Naive B cell (primary cell): ENCODE measurements around the gene AP2A2. TPM values are rescaled to one million over a fixed set of nuclear protein-coding genes. Genes with fewer than 3 reads are reported as not detected.
"Not testable (repeated sequence)": the region's sequence is repeated elsewhere in the genome, so short reads cannot be mapped to it uniquely, and the experiment has no call there.

Source experiments
- ATAC-seq, 2 donors: fragments of 150-1000 bp; cut with Tn5 transposase; 2 replicates each; pipeline ENCODE4 v1.10.0; 2021; ENCODE audit warnings: low read depth in 2 of 2, mild to moderate bottlenecking in 2 of 2, moderate library complexity in 2 of 2
- DNase-seq: peaks from one replicate; pipeline ENCODE4 v3.0.0; 2022
- H3K27ac Mint-ChIP-seq, 6 donors: one replicate each; pipeline ENCODE4 v1.8.0; 2020 to 2022; ENCODE audit warnings: mild to moderate bottlenecking in 6 of 6, mixed read lengths in 6 of 6, moderate library complexity in 5 of 6, inconsistent platforms in 2 of 6
- H3K27me3 Mint-ChIP-seq, 3 donors: one replicate each; pipeline ENCODE4 v1.8.0; 2021 to 2022; ENCODE audit warnings: mixed read lengths in 3 of 3, mild to moderate bottlenecking in 1 of 3
- H3K36me3 Mint-ChIP-seq, 2 donors: one replicate each; pipeline ENCODE4 v1.8.0; 2020 to 2022; ENCODE audit warnings: mixed read lengths in 2 of 2, inconsistent platforms in 1 of 2, mild to moderate bottlenecking in 1 of 2
- H3K4me1 Mint-ChIP-seq, 3 donors: one replicate each; pipeline ENCODE4 v1.8.0; 2020 to 2022; ENCODE audit warnings: mixed read lengths in 3 of 3, inconsistent platforms in 1 of 3, mild to moderate bottlenecking in 1 of 3, moderate library complexity in 1 of 3
- H3K4me3 Mint-ChIP-seq, 8 donors: one replicate each; pipeline ENCODE4 v1.8.0; 2020 to 2022; ENCODE audit warnings: mild to moderate bottlenecking in 8 of 8, mixed read lengths in 8 of 8, moderate library complexity in 8 of 8, inconsistent platforms in 2 of 8
- H3K9me3 Mint-ChIP-seq, 7 donors: one replicate each; pipeline ENCODE4 v1.8.0; 2020 to 2022; ENCODE audit warnings: mixed read lengths in 7 of 7, mild to moderate bottlenecking in 5 of 7, inconsistent platforms in 2 of 7, moderate library complexity in 1 of 7
- polyA plus RNA-seq, 6 donors: library from polyadenylated mRNA; unstranded; fragments of 300-500 nt; fragmentation: Illumina TruSeq; gene quantifications; one replicate each; pipeline ENCODE4 v1.2.3, GENCODE V29; 2021; ENCODE audit warnings: low read depth in 6 of 6

Gene AP2A2
- polyA plus RNA-seq, 6 donors from 2014 or later = 3.3 to 9.2 (median 4.7) TPM

DNA sequence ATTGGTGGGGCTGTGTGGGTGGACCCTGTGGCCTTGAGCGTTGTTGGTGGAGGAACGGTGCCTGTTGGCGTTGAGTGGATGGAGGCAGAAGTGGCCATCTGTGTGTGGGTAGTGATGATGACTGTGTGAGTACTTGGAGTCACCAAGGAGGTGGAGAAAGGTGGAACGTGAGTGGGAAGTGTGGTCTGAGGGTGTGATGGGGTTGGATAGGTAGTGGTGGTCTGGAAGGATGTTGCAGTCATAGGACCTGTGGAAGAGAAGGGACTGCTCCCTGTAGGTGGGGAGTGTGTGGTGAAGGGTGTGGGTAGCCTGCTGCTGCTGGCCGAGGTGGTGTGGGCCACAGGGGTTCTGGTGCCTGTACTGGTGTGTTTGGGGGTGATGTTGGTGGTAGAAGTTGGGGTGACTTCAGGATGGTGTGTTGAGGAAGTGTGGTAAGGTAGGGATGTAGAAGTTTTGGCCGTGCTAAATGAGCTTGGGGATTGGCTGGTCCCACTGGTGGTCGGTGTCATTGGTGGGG lies 91.0 kb downstream of the AP2A2 start:
- Mint-ChIP-seq H3K36me3 (peaks cover 0 to 12% of the 10 kb centered on the region in 2 donors), H3K4me1 (peaks cover 5 to 26% (median 21%) of the 10 kb centered on the region in 3 donors), H3K9me3 (peaks cover 0 to 19% (median 0%) of the 10 kb centered on the region in 7 donors), H3K27ac (peak overlapping the region in 2 of 6 donors; percentile 0 to 12)
- not testable (repeated sequence) for DNase-seq, ATAC-seq, H3K4me3 Mint-ChIP-seq, H3K27me3 Mint-ChIP-seq

- DNase-seq (no peak), ATAC-seq (no peak)
- H3K4me1 Mint-ChIP-seq = peaks cover 6 to 27% (median 21%) of the 10 kb centered on the region in 3 donors
Observed at GRCh38 chr11:1017269-1018005, 91.8 kb downstream of the AP2A2 start.

GRCh38 chr11:1018091-1018490 lies 92.4 kb downstream of the AP2A2 start:
- peaks cover 7 to 34% (median 21%) of the 10 kb centered on the region in 3 donors for H3K4me1 Mint-ChIP-seq
- H3K9me3 Mint-ChIP-seq = peaks cover 0 to 24% (median 0%) of the 10 kb centered on the region in 7 donors
- peak overlapping the region in 1 of 8 donors; percentile 32 for H3K4me3 Mint-ChIP-seq

More at GRCh38 chr11:1017269-1018005, 91.8 kb downstream of the AP2A2 start:
- Mint-ChIP-seq H3K27ac (peak overlapping the region in 1 of 6 donors; percentile 16), H3K9me3 (peaks cover 0 to 19% (median 0%) of the 10 kb centered on the region in 7 donors), H3K36me3 (peaks cover 0 to 12% of the 10 kb centered on the region in 2 donors), H3K4me3 (no peak overlapping the region), H3K27me3 (no peaks in the 10 kb centered on the region)

DNA sequence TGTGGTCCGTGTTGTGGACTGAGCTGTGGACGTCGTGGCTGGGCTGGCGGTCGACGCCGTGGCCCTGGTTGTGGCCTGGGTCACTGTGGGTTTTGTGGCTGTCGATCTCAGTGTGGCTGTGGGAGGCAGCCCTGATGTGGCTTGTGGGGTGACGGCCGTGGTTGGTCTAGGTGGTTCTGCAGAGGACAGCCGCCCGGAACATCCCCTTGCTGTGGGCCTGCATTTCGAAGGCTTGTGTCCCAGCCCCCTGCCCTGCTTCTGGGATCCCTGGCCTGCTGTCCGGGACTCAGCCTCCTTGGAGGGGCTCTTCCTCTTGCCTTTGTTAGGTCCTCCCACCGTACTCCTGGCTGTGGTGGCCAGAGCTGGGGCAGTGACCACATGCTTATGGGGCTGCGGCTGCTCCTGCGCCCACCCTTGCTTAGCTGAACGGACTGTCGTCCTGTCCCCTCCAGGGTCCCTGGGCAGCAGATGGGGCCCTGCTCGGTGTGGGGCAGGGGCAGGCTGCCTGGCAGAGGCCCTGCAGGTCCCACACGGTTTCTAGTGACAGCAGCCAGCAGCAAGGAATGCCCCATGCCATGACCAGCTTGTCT lies 93.7 kb downstream of the AP2A2 start:
- H3K27me3 Mint-ChIP-seq = no peaks in the 10 kb centered on the region
- H3K4me1 Mint-ChIP-seq = peaks cover 7 to 35% (median 21%) of the 10 kb centered on the region in 3 donors
- no peak overlapping the region for H3K4me3 Mint-ChIP-seq
- H3K36me3 Mint-ChIP-seq = peaks cover 7 to 22% of the 10 kb centered on the region in 2 donors
- DNase-seq (no peak), ATAC-seq (no peak)
- H3K27ac Mint-ChIP-seq = no peak overlapping the region
- H3K9me3 Mint-ChIP-seq = peaks cover 0 to 25% (median 0%) of the 10 kb centered on the region in 7 donors

More at GRCh38 chr11:1018091-1018490, 92.4 kb downstream of the AP2A2 start:
- Mint-ChIP-seq H3K27ac (peak overlapping the region in 1 of 6 donors; percentile 2), H3K27me3 (no peaks in the 10 kb centered on the region), H3K36me3 (peaks cover 5 to 19% of the 10 kb centered on the region in 2 donors)
- ATAC-seq (no peak), DNase-seq (no peak)

DNA sequence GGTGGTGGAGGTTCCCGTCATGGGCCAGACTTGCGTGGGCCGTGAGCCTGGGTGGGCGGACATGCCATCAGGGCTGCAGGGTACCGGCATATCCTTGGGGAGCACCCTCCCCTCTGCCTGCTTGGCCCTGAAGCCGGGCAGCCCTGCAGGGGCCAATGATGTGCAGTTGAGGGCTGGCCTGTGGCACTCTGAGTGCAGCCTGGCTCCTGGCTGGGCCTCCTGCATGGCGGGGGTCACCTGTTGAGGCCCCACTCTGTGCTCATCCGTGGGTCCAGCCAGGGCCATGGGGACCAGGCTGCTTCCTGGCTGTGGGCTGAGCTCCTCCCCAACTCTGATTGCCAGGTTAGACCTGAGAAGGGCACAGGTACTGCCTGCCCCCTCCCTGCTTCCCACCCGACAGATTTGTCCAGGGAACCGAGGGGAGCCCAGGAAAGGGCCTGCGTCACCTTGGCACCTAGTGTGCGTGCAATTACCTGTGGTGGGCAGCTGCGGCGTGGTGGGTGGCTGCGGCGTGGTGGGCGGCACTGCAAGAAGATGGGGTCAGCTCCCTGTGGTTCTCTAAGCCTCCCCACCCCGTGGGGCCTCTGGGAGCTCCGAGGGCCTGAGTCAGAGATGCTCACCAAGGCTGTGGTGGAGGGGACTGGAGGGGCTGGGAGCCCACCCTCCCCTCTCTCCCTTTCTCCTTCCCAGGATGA lies 94.7 kb downstream of the AP2A2 start:
- Mint-ChIP-seq H3K4me1 (peaks cover 7 to 35% (median 21%) of the 10 kb centered on the region in 3 donors), H3K27me3 (no peaks in the 10 kb centered on the region), H3K9me3 (peaks cover 0 to 25% (median 0%) of the 10 kb centered on the region in 7 donors), H3K36me3 (peaks cover 7 to 22% of the 10 kb centered on the region in 2 donors), H3K4me3 (no peak overlapping the region), H3K27ac (no peak overlapping the region)
- ATAC-seq (no peak), DNase-seq (no peak)

DNA sequence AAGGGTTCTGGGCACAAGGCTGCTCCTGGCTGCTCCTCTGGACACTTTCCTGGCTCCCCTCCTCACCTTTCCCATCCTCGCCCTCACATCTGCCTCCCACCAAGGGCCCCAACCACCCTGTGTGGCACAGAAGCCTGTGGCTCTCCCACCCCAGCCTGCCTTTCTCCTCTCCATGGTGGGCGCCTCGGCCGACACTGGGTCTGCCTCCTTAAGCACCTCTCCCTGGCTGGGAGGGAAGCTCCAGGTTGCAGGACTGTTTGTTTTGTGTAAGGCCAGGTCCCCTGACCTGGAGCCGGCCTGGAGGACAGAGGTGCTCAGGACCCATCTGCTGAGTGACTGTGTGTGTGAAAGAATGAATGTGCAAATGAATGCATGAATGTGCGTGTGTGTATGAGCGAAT lies 96.7 kb downstream of the AP2A2 start:
- ATAC-seq (no peak), DNase-seq (no peak)
- Mint-ChIP-seq H3K27ac (no peak overlapping the region), H3K27me3 (no peaks in the 10 kb centered on the region), H3K36me3 (peaks cover 7 to 16% of the 10 kb centered on the region in 2 donors), H3K4me1 (peaks cover 4 to 17% (median 9%) of the 10 kb centered on the region in 3 donors), H3K4me3 (no peak overlapping the region), H3K9me3 (peaks cover 0 to 14% (median 0%) of the 10 kb centered on the region in 7 donors)

GRCh38 chr11:1022908-1023810 lies 97.5 kb downstream of the AP2A2 start:
- no peak overlapping the region for H3K27ac Mint-ChIP-seq

GRCh38 chr11:1023811-1024596 lies 98.3 kb downstream of the AP2A2 start:
- Mint-ChIP-seq H3K36me3 (peaks cover 7 to 9% of the 10 kb centered on the region in 2 donors), H3K4me1 (peaks cover 0 to 8% (median 2%) of the 10 kb centered on the region in 3 donors), H3K4me3 (no peak overlapping the region), H3K27me3 (no peaks in the 10 kb centered on the region), H3K27ac (no peak overlapping the region), H3K9me3 (peaks cover 0 to 6% (median 0%) of the 10 kb centered on the region in 7 donors)
- DNase-seq = no peak
- no peak for ATAC-seq

More at GRCh38 chr11:1022908-1023810, 97.5 kb downstream of the AP2A2 start:
- Mint-ChIP-seq H3K36me3 (peaks cover 7 to 9% of the 10 kb centered on the region in 2 donors), H3K4me1 (peaks cover 2 to 10% (median 2%) of the 10 kb centered on the region in 3 donors), H3K9me3 (peaks cover 0 to 8% (median 0%) of the 10 kb centered on the region in 7 donors), H3K4me3 (no peak overlapping the region), H3K27me3 (no peaks in the 10 kb centered on the region)
- ATAC-seq = no peak
- no peak for DNase-seq

GRCh38 chr11:1024597-1025409 lies 99.1 kb downstream of the AP2A2 start:
- Mint-ChIP-seq H3K4me3 (no peak overlapping the region), H3K27ac (no peak overlapping the region), H3K27me3 (no peaks in the 10 kb centered on the region), H3K36me3 (peaks cover 7 to 9% of the 10 kb centered on the region in 2 donors), H3K4me1 (peaks cover 0 to 8% (median 2%) of the 10 kb centered on the region in 3 donors), H3K9me3 (peaks cover 0 to 6% (median 0%) of the 10 kb centered on the region in 7 donors)
- DNase-seq = no peak
- no peak for ATAC-seq

DNA sequence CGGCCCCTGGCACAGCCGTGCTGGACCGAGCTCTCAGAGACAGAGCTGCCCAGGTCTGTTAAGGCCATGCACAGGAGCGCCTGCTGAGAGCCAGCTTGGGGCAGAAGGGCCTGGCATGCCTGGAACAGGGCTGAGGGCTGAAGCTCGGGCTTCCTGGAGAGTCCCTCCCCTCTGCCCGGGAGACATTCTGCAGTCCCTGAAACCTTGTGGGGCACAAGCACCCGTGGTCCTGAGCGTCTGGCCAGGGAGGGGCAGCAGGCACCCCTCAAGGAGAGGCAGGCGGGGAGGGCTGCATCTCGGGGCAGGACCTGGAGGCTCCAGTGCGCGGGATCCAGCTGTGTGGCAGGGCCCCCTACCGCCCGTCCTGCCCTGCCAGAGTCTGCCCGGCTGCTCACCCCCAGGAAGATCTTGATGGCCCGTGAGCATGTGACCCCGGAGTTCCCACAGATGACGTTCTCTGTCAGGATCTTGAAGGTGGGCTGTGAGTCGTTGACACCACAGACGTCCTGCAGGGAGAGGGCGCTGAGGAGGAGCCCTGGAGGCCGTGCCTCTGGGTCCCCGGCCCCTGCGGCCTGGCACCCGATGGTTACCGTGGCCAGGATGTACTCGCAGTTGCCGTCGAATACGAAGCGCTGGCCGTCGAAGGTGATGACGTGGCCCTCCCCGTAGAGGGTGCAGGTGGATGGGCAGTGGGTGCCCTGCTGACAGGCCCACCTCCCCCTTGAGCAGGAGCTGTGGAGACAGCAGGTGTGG lies 99.9 kb downstream of the AP2A2 start:
- ATAC-seq (no peak), DNase-seq (no peak)
- Mint-ChIP-seq H3K27ac (no peak overlapping the region), H3K4me3 (no peak overlapping the region), H3K27me3 (no peaks in the 10 kb centered on the region), H3K9me3 (peaks cover 0 to 6% (median 0%) of the 10 kb centered on the region in 7 donors), H3K36me3 (peaks cover 7 to 9% of the 10 kb centered on the region in 2 donors), H3K4me1 (peaks cover 0 to 8% (median 2%) of the 10 kb centered on the region in 3 donors)

- Mint-ChIP-seq H3K27ac (no peak overlapping the region), H3K4me1 (peaks cover 0 to 8% (median 2%) of the 10 kb centered on the region in 3 donors), H3K27me3 (no peaks in the 10 kb centered on the region), H3K4me3 (no peak overlapping the region), H3K36me3 (peaks cover 7 to 9% of the 10 kb centered on the region in 2 donors), H3K9me3 (peaks cover 0 to 6% (median 0%) of the 10 kb centered on the region in 7 donors)
- no peak for DNase-seq
- ATAC-seq = no peak
Observed at GRCh38 chr11:1026163-1026450, 100.4 kb downstream of the AP2A2 start.
